ENCODE results near the gene CRBN. TPM values are rescaled to one million over a fixed set of nuclear protein-coding genes. Genes with fewer than 3 reads are reported as not detected.

CRBN gene
- total RNA-seq, 3 donors from 2014 or later = 111 to 197 (median 143) TPM

GRCh38 chr3:3113042-3113709, 66.3 kb downstream of the CRBN start:
- Histone ChIP-seq H3K4me1 (no peaks in the 10 kb centered on the region), H3K9me3 (no peaks in the 10 kb centered on the region), H3K4me3 (no peak overlapping the region), H3K36me3 (no peaks in the 10 kb centered on the region), H3K27me3 (no peaks in the 10 kb centered on the region), H3K27ac (no peak overlapping the region)
- TF ChIP-seq, protein P1, sequence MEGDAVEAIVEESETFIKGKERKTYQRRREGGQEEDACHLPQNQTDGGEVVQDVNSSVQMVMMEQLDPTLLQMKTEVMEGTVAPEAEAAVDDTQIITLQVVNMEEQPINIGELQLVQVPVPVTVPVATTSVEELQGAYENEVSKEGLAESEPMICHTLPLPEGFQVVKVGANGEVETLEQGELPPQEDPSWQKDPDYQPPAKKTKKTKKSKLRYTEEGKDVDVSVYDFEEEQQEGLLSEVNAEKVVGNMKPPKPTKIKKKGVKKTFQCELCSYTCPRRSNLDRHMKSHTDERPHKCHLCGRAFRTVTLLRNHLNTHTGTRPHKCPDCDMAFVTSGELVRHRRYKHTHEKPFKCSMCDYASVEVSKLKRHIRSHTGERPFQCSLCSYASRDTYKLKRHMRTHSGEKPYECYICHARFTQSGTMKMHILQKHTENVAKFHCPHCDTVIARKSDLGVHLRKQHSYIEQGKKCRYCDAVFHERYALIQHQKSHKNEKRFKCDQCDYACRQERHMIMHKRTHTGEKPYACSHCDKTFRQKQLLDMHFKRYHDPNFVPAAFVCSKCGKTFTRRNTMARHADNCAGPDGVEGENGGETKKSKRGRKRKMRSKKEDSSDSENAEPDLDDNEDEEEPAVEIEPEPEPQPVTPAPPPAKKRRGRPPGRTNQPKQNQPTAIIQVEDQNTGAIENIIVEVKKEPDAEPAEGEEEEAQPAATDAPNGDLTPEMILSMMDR (IDR thresholded peaks at IDR 0.05) = no peak
- DNase-seq (ENCODE audit: low spot score in 2 of 2) = no peak
- intact Hi-C loops (cut with DNase I; ENCODE audit: low total_unique reads) = no loop called here

GRCh38 chr3:3110749-3111361, 68.6 kb downstream of the CRBN start:
- no peaks in the 10 kb centered on the region for H3K9me3 ChIP-seq
- intact Hi-C loops (cut with DNase I; ENCODE audit: low total_unique reads) = loop anchor here (1.0 kb wide), 1 partner anchor 13 kb away; no protein-coding TSS in a partner anchor
- no peak for DNase-seq (ENCODE audit: low spot score in 2 of 2)
- no peak for TF ChIP-seq POLR2AphosphoS5 (IDR thresholded peaks at IDR 0.05)
- TF ChIP-seq POLR2A (IDR thresholded peaks at IDR 0.05) = no peak
- TF ChIP-seq, protein P1 (IDR thresholded peaks at IDR 0.05) = no peak
- H3K27ac ChIP-seq = no peak overlapping the region
- H3K27me3 ChIP-seq = no peaks in the 10 kb centered on the region
- no peak overlapping the region for H3K4me3 ChIP-seq
- no peaks in the 10 kb centered on the region for H3K4me1 ChIP-seq
- H3K36me3 ChIP-seq = no peaks in the 10 kb centered on the region

- Histone ChIP-seq H3K27me3 (no peaks in the 10 kb centered on the region), H3K4me1 (no peaks in the 10 kb centered on the region), H3K9me3 (no peaks in the 10 kb centered on the region), H3K36me3 (no peaks in the 10 kb centered on the region), H3K4me3 (no peak within 1 kb of the TSS), H3K27ac (no peak within 1 kb of the TSS)
- intact Hi-C loops (cut with DNase I; ENCODE audit: low total_unique reads) = loop anchor here (1.0 kb wide), 1 partner anchor 14 kb away; no protein-coding TSS in a partner anchor
- no peak for DNase-seq (ENCODE audit: low spot score in 2 of 2)
- TF ChIP-seq POLR2AphosphoS5 (IDR thresholded peaks at IDR 0.05) (no peak), POLR2A (IDR thresholded peaks at IDR 0.05) (no peak)
- TF ChIP-seq, protein P1 (IDR thresholded peaks at IDR 0.05) = no peak
These were observed 69.2 kb downstream of the CRBN start, which contains the start of gene IL5RA for GRCh38 chr3:3110299-3110630. Gene IL5RA (minus strand): TSS chr3:3110374. CDS start chr3:3104984, 5,390 bp downstream.

DNA sequence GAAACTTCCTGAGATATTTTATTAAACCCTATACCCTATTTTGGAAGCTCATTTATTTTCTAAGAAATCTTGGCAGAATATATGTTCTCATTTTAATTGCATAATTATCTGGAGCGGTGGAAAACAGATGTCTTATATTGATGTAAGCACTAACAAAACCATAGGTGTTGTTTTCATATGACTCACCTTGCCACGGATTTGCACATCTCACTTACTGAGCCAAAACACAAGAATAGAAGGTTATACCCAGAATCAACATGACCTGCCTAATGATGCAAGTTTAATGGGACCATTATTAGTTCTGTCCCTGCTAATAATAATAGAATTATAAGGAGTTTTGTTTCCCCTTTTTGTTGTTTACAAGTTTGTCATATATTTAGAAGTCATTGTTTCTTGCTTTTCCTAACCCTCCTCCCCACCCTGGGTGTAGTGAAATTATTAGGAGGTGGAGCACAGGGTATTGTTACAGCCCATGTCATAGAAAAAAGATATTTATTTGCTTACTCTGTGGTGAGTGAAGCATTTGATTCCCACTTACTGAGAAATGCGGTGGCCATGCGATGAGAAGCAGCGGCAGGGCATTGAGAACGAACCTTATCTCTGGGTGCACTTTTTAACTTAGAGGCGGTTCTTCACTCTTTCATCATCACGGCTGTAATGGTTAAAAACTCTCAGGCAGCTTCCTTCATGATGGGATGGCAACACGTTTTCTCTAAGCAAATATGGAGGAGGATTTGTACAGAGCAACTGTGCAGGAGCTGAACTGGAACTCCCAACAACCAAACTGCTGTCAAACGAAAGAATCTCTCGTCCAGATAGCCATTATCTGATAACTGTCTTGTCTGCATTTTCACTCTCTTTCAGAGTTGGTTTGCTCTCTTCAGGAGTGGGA, 69.8 kb downstream of the CRBN start:
- no peak overlapping the region for H3K4me3 ChIP-seq
- no peaks in the 10 kb centered on the region for H3K9me3 ChIP-seq
- DNase-seq (ENCODE audit: low spot score in 2 of 2) = no peak
- intact Hi-C loops (cut with DNase I; ENCODE audit: low total_unique reads) = loop anchor here (1.0 kb wide), 1 partner anchor 15 kb away; no protein-coding TSS in a partner anchor
- no peaks in the 10 kb centered on the region for H3K4me1 ChIP-seq
- TF ChIP-seq POLR2AphosphoS5 (IDR thresholded peaks at IDR 0.05) = no peak
- no peak for TF ChIP-seq POLR2A (IDR thresholded peaks at IDR 0.05)
- TF ChIP-seq, protein P1 (IDR thresholded peaks at IDR 0.05) = no peak
- no peaks in the 10 kb centered on the region for H3K36me3 ChIP-seq
- H3K27me3 ChIP-seq = no peaks in the 10 kb centered on the region
- H3K27ac ChIP-seq = no peak overlapping the region

All from breast epithelium (tissue), 4 donors.